PC-3 (cell line): ENCODE measurements around the gene C1orf21.

Experiments used
- EZH2 ChIP-seq: fragments of 300-600 bp; sonication (generic); IDR thresholded peaks from one replicate; pipeline ENCODE4 v1.6.1; 2017; ENCODE audit warnings: antibody characterized with exemption, mild to moderate bottlenecking, low read length; ENCODE audit not compliant: unreplicated experiment
- EZH2phosphoT487 ChIP-seq: fragments of 300-600 bp; sonication (generic); IDR thresholded peaks from 2 replicates; pipeline ENCODE4 v1.6.1; 2018; ENCODE audit warnings: mild to moderate bottlenecking, antibody characterized with exemption, low read length, borderline replicate concordance
- TF ChIP-seq, protein P1 (sequence below): fragments of 300-600 bp; sonication (generic); conservative IDR thresholded peaks from 2 replicates; pipeline ENCODE4 v1.5.1; 2017; ENCODE audit warnings: antibody characterized with exemption, low read depth, mild to moderate bottlenecking, low read length

DNA sequence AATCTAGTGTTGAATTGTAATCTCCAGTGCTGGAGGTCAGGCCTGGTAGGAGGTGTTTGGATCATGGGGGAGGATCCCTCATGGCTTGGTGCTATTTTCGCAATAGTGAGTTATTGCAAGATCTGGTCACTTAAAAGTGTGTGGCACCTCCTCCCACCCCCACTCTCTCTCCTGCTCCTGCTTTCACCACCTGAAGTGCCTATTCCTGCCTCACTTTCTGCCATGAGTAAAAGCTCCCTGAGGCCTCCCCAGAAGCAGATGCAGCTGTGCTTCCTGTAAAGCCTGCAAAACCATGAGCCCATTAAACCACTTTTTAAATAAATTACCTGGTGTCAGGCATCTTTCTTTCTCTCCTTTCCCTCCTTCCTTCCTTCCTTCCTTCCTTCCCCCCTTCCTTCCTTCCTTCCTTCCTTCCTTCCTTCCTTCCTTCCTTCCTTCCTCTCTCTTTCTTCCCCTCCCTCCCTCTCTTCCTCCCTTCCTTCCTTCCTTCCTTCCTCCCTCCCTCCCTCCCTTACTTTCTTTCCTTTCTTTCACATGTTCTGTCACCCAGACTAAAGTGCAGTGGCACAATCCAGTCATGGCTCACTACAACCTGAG is 172.4 kb downstream of the C1orf21 start:
- TF ChIP-seq, protein P1, sequence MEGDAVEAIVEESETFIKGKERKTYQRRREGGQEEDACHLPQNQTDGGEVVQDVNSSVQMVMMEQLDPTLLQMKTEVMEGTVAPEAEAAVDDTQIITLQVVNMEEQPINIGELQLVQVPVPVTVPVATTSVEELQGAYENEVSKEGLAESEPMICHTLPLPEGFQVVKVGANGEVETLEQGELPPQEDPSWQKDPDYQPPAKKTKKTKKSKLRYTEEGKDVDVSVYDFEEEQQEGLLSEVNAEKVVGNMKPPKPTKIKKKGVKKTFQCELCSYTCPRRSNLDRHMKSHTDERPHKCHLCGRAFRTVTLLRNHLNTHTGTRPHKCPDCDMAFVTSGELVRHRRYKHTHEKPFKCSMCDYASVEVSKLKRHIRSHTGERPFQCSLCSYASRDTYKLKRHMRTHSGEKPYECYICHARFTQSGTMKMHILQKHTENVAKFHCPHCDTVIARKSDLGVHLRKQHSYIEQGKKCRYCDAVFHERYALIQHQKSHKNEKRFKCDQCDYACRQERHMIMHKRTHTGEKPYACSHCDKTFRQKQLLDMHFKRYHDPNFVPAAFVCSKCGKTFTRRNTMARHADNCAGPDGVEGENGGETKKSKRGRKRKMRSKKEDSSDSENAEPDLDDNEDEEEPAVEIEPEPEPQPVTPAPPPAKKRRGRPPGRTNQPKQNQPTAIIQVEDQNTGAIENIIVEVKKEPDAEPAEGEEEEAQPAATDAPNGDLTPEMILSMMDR: no peak
- TF ChIP-seq EZH2 (no peak), EZH2phosphoT487 (no peak)
